ENCODE measurements around the gene MACF1.

MACF1 gene

GRCh38 chr1:39292401-39292800, 87.9 kb downstream of the MACF1 start:
- Histone ChIP-seq H3K4me2 (ENCODE audit: low read length) (no peak overlapping the region), H3K27me3 (ENCODE audit: control insufficient read depth, insufficient read depth, low read length) (no peaks in the 10 kb centered on the region), H3K36me3 (ENCODE audit: insufficient read depth, low read length) (peaks cover 71% of the 10 kb centered on the region), H3K9me3 (replicated peaks; ENCODE audit: low read length) (no peaks in the 10 kb centered on the region), H3K9ac (ENCODE audit: low read depth, low read length) (no peak overlapping the region), H3K4me3 (ENCODE audit: low read length) (no peak overlapping the region), H3K4me1 (ENCODE audit: control insufficient read depth, insufficient read depth, low read length) (peaks cover 27% of the 10 kb centered on the region)

- Histone ChIP-seq H3K36me3 (ENCODE audit: insufficient read depth, low read length) (peaks cover 74% of the 10 kb centered on the region), H3K4me3 (ENCODE audit: low read length) (no peak overlapping the region), H3K9me3 (replicated peaks; ENCODE audit: low read length) (no peaks in the 10 kb centered on the region), H3K4me1 (ENCODE audit: control insufficient read depth, insufficient read depth, low read length) (peaks cover 25% of the 10 kb centered on the region), H3K4me2 (ENCODE audit: low read length) (no peak overlapping the region), H3K27me3 (ENCODE audit: control insufficient read depth, insufficient read depth, low read length) (no peaks in the 10 kb centered on the region), H3K9ac (ENCODE audit: low read depth, low read length) (no peak overlapping the region)
Measured at GRCh38 chr1:39293375-39294070, 89.0 kb downstream of the MACF1 start.

GRCh38 chr1:39294531-39294930, 90.0 kb downstream of the MACF1 start:
- no peak overlapping the region for H3K4me3 ChIP-seq (ENCODE audit: low read length)
- H3K36me3 ChIP-seq (ENCODE audit: insufficient read depth, low read length), result peaks cover 77% of the 10 kb centered on the region
- H3K4me1 ChIP-seq (ENCODE audit: control insufficient read depth, insufficient read depth, low read length), result peaks cover 19% of the 10 kb centered on the region
- H3K27me3 ChIP-seq (ENCODE audit: control insufficient read depth, insufficient read depth, low read length), result no peaks in the 10 kb centered on the region
- H3K9ac ChIP-seq (ENCODE audit: low read depth, low read length), result no peak overlapping the region
- H3K9me3 ChIP-seq (replicated peaks; ENCODE audit: low read length), result no peaks in the 10 kb centered on the region
- no peak overlapping the region for H3K4me2 ChIP-seq (ENCODE audit: low read length)

GRCh38 chr1:39295901-39296300, 91.4 kb downstream of the MACF1 start:
- Histone ChIP-seq H3K4me1 (ENCODE audit: control insufficient read depth, insufficient read depth, low read length) (peaks cover 19% of the 10 kb centered on the region), H3K27me3 (ENCODE audit: control insufficient read depth, insufficient read depth, low read length) (no peaks in the 10 kb centered on the region), H3K9me3 (replicated peaks; ENCODE audit: low read length) (no peaks in the 10 kb centered on the region), H3K4me2 (ENCODE audit: low read length) (no peak overlapping the region), H3K36me3 (ENCODE audit: insufficient read depth, low read length) (peaks cover 83% of the 10 kb centered on the region), H3K4me3 (ENCODE audit: low read length) (no peak overlapping the region), H3K9ac (ENCODE audit: low read depth, low read length) (no peak overlapping the region)

GRCh38 chr1:39297551-39297950, 93.1 kb downstream of the MACF1 start:
- Histone ChIP-seq H3K4me3 (ENCODE audit: low read length) (no peak overlapping the region), H3K9me3 (replicated peaks; ENCODE audit: low read length) (no peaks in the 10 kb centered on the region), H3K36me3 (ENCODE audit: insufficient read depth, low read length) (peaks cover 81% of the 10 kb centered on the region), H3K27me3 (ENCODE audit: control insufficient read depth, insufficient read depth, low read length) (no peaks in the 10 kb centered on the region), H3K4me1 (ENCODE audit: control insufficient read depth, insufficient read depth, low read length) (peaks cover 19% of the 10 kb centered on the region), H3K9ac (ENCODE audit: low read depth, low read length) (no peak overlapping the region), H3K4me2 (ENCODE audit: low read length) (no peak overlapping the region)

- H3K27me3 ChIP-seq (ENCODE audit: control insufficient read depth, insufficient read depth, low read length), result no peaks in the 10 kb centered on the region
- H3K36me3 ChIP-seq (ENCODE audit: insufficient read depth, low read length), result peaks cover 61% of the 10 kb centered on the region
- H3K9ac ChIP-seq (ENCODE audit: low read depth, low read length), result no peak overlapping the region
- H3K4me2 ChIP-seq (ENCODE audit: low read length), result no peak overlapping the region
- no peak overlapping the region for H3K4me3 ChIP-seq (ENCODE audit: low read length)
- no peaks in the 10 kb centered on the region for H3K4me1 ChIP-seq (ENCODE audit: control insufficient read depth, insufficient read depth, low read length)
- no peaks in the 10 kb centered on the region for H3K9me3 ChIP-seq (replicated peaks; ENCODE audit: low read length)
Measured at GRCh38 chr1:39301606-39302005, 97.1 kb downstream of the MACF1 start.

- no peaks in the 10 kb centered on the region for H3K4me1 ChIP-seq (ENCODE audit: control insufficient read depth, insufficient read depth, low read length)
- H3K9ac ChIP-seq (ENCODE audit: low read depth, low read length), result no peak overlapping the region
- peaks cover 50% of the 10 kb centered on the region for H3K36me3 ChIP-seq (ENCODE audit: insufficient read depth, low read length)
- H3K4me2 ChIP-seq (ENCODE audit: low read length), result no peak overlapping the region
- H3K9me3 ChIP-seq (replicated peaks; ENCODE audit: low read length), result no peaks in the 10 kb centered on the region
- no peaks in the 10 kb centered on the region for H3K27me3 ChIP-seq (ENCODE audit: control insufficient read depth, insufficient read depth, low read length)
- H3K4me3 ChIP-seq (ENCODE audit: low read length), result no peak overlapping the region
Measured at GRCh38 chr1:39305555-39305954, 101.1 kb downstream of the MACF1 start.

- H3K4me3 ChIP-seq (ENCODE audit: low read length), result no peak overlapping the region
- H3K27me3 ChIP-seq (ENCODE audit: control insufficient read depth, insufficient read depth, low read length), result no peaks in the 10 kb centered on the region
- no peaks in the 10 kb centered on the region for H3K4me1 ChIP-seq (ENCODE audit: control insufficient read depth, insufficient read depth, low read length)
- no peak overlapping the region for H3K4me2 ChIP-seq (ENCODE audit: low read length)
- H3K9ac ChIP-seq (ENCODE audit: low read depth, low read length), result no peak overlapping the region
- peaks cover 58% of the 10 kb centered on the region for H3K36me3 ChIP-seq (ENCODE audit: insufficient read depth, low read length)
- H3K9me3 ChIP-seq (replicated peaks; ENCODE audit: low read length), result no peaks in the 10 kb centered on the region
Measured at GRCh38 chr1:39310015-39310414, 105.5 kb downstream of the MACF1 start.

- Histone ChIP-seq H3K4me2 (ENCODE audit: low read length) (no peak overlapping the region), H3K4me3 (ENCODE audit: low read length) (no peak overlapping the region), H3K9ac (ENCODE audit: low read depth, low read length) (no peak overlapping the region), H3K36me3 (ENCODE audit: insufficient read depth, low read length) (peaks cover 61% of the 10 kb centered on the region), H3K9me3 (replicated peaks; ENCODE audit: low read length) (no peaks in the 10 kb centered on the region), H3K4me1 (ENCODE audit: control insufficient read depth, insufficient read depth, low read length) (no peaks in the 10 kb centered on the region), H3K27me3 (ENCODE audit: control insufficient read depth, insufficient read depth, low read length) (no peaks in the 10 kb centered on the region)
Measured at GRCh38 chr1:39310691-39311090, 106.2 kb downstream of the MACF1 start.

- H3K36me3 ChIP-seq (ENCODE audit: insufficient read depth, low read length), result peaks cover 86% of the 10 kb centered on the region
Measured at GRCh38 chr1:39317111-39317510, 112.6 kb downstream of the MACF1 start.

GRCh38 chr1:39317910-39318633, 113.6 kb downstream of the MACF1 start:
- H3K4me1 ChIP-seq (ENCODE audit: control insufficient read depth, insufficient read depth, low read length), result no peaks in the 10 kb centered on the region
- H3K4me3 ChIP-seq (ENCODE audit: low read length), result no peak overlapping the region
- no peak overlapping the region for H3K9ac ChIP-seq (ENCODE audit: low read depth, low read length)
- H3K4me2 ChIP-seq (ENCODE audit: low read length), result no peak overlapping the region
- H3K36me3 ChIP-seq (ENCODE audit: insufficient read depth, low read length), result peaks cover 87% of the 10 kb centered on the region
- H3K9me3 ChIP-seq (replicated peaks; ENCODE audit: low read length), result no peaks in the 10 kb centered on the region
- no peaks in the 10 kb centered on the region for H3K27me3 ChIP-seq (ENCODE audit: control insufficient read depth, insufficient read depth, low read length)

More at GRCh38 chr1:39317111-39317510, 112.6 kb downstream of the MACF1 start:
- Histone ChIP-seq H3K4me1 (ENCODE audit: control insufficient read depth, insufficient read depth, low read length) (no peaks in the 10 kb centered on the region), H3K9ac (ENCODE audit: low read depth, low read length) (no peak overlapping the region), H3K4me3 (ENCODE audit: low read length) (no peak overlapping the region), H3K4me2 (ENCODE audit: low read length) (no peak overlapping the region), H3K27me3 (ENCODE audit: control insufficient read depth, insufficient read depth, low read length) (no peaks in the 10 kb centered on the region), H3K9me3 (replicated peaks; ENCODE audit: low read length) (no peaks in the 10 kb centered on the region)

- H3K4me3 ChIP-seq (ENCODE audit: low read length), result no peak overlapping the region
- no peak overlapping the region for H3K4me2 ChIP-seq (ENCODE audit: low read length)
- no peaks in the 10 kb centered on the region for H3K4me1 ChIP-seq (ENCODE audit: control insufficient read depth, insufficient read depth, low read length)
- H3K27me3 ChIP-seq (ENCODE audit: control insufficient read depth, insufficient read depth, low read length), result no peaks in the 10 kb centered on the region
- no peak overlapping the region for H3K9ac ChIP-seq (ENCODE audit: low read depth, low read length)
- H3K9me3 ChIP-seq (replicated peaks; ENCODE audit: low read length), result no peaks in the 10 kb centered on the region
- H3K36me3 ChIP-seq (ENCODE audit: insufficient read depth, low read length), result peaks cover 95% of the 10 kb centered on the region
Measured at GRCh38 chr1:39321979-39322378, 117.5 kb downstream of the MACF1 start.

Data from skeletal muscle satellite cell (primary cell).